SU-DHL-6 (cell line): Measurements from ENCODE around the gene ELOF1.

Source experiments
- EZH2phosphoT487 ChIP-seq: fragments of 200-600 bp; sonication (generic), shearing (Covaris generic); conservative IDR thresholded peaks from 2 replicates; pipeline ENCODE4 v1.6.1; 2018; ENCODE audit warnings: mild to moderate bottlenecking, antibody characterized with exemption, low read length, moderate library complexity, mixed read lengths
- TF ChIP-seq, protein P1 (sequence below): fragments of 200-600 bp; sonication (generic); IDR thresholded peaks from one replicate; pipeline ENCODE4 v1.5.1; 2017; ENCODE audit warnings: antibody characterized with exemption, mild to moderate bottlenecking, low read length, moderate library complexity; ENCODE audit not compliant: insufficient read depth, poor library complexity, severe bottlenecking

- TF ChIP-seq, protein P1, sequence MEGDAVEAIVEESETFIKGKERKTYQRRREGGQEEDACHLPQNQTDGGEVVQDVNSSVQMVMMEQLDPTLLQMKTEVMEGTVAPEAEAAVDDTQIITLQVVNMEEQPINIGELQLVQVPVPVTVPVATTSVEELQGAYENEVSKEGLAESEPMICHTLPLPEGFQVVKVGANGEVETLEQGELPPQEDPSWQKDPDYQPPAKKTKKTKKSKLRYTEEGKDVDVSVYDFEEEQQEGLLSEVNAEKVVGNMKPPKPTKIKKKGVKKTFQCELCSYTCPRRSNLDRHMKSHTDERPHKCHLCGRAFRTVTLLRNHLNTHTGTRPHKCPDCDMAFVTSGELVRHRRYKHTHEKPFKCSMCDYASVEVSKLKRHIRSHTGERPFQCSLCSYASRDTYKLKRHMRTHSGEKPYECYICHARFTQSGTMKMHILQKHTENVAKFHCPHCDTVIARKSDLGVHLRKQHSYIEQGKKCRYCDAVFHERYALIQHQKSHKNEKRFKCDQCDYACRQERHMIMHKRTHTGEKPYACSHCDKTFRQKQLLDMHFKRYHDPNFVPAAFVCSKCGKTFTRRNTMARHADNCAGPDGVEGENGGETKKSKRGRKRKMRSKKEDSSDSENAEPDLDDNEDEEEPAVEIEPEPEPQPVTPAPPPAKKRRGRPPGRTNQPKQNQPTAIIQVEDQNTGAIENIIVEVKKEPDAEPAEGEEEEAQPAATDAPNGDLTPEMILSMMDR = no peak
- no peak for TF ChIP-seq EZH2phosphoT487
Measured at GRCh38 chr19:11519138-11519537, 39.9 kb downstream of the ELOF1 start.
